HepG2 (cell line): ENCODE results near the gene FAM81B.

Experiments
- CTCF ChIP-seq: sonication (generic); formaldehyde crosslinking; IDR thresholded peaks from 2 replicates; pipeline ENCODE4 v1.5.0; 2020; ENCODE audit warnings: mild to moderate bottlenecking, missing genetic modification reagents, moderate library complexity
- NCOA1 ChIP-seq: sonication (generic); formaldehyde crosslinking; IDR thresholded peaks from 2 replicates; pipeline ENCODE4 v1.9.0; 2021; ENCODE audit warnings: missing genetic modification reagents
- NCOR1 ChIP-seq: fragments of 200-600 bp; sonication (generic); IDR thresholded peaks from 2 replicates; pipeline ENCODE4 v1.7.0; 2017; ENCODE audit warnings: antibody characterized with exemption, low read length, borderline replicate concordance
- NR3C1 ChIP-seq: sonication (generic); formaldehyde crosslinking; IDR thresholded peaks from 2 replicates; pipeline ENCODE4 v1.4.0; 2020; ENCODE audit warnings: missing genetic modification reagents
- SP1 ChIP-seq, 2 experiments: fragments of 450-650 bp in 1 of 2; sonication (generic) in 1 of 2; formaldehyde crosslinking in 1 of 2; IDR thresholded peaks; 2 replicates each; pipeline versions ENCODE4 v1.4.0 to v1.6.1; 2016 to 2020; ENCODE audit warnings: missing genetic modification reagents in 1 of 2
- ZMYM4 ChIP-seq: sonication (generic); formaldehyde crosslinking; IDR thresholded peaks from 2 replicates; pipeline ENCODE4 v1.8.1; 2023; ENCODE audit warnings: mild to moderate bottlenecking, missing genetic modification reagents
- ZNF335 ChIP-seq: sonication (generic); formaldehyde crosslinking; IDR thresholded peaks from 2 replicates; pipeline ENCODE4 v1.4.0; 2020; ENCODE audit warnings: missing genetic modification reagents

GRCh38 chr5:95449460-95449859 is 58.3 kb downstream of the FAM81B start:
- TF ChIP-seq NCOR1 (no peak), CTCF (CRISPR knock-in tag) (no peak), SP1 (IDR thresholded peaks at IDR 0.05) (no peak), SP1 (CRISPR knock-in tag; IDR thresholded peaks at IDR 0.05) (no peak), NCOA1 (CRISPR knock-in tag) (no peak), NR3C1 (CRISPR knock-in tag) (no peak), ZMYM4 (CRISPR knock-in tag) (no peak), ZNF335 (CRISPR knock-in tag) (no peak)
